Upper lobe of left lung (tissue), 4 donors: ENCODE data around the gene NOM1.

Source experiments
- CTCF ChIP-seq, 6 experiments: fragments of 450-650 bp in 4 of 6; fragments of 200-600 bp in 2 of 6; sonication (generic) in 2 of 6; IDR thresholded peaks; one replicate each; pipeline ENCODE4 v1.5.1; 2016 to 2019; ENCODE audit warnings: antibody characterized with exemption in 6 of 6
- EP300 ChIP-seq, 4 donors: sonication (generic); formaldehyde crosslinking; IDR thresholded peaks; one replicate each; pipeline ENCODE4 v1.5.1; 2017; ENCODE audit warnings: antibody characterized with exemption in 4 of 4, control low read depth in 2 of 4
- POLR2A ChIP-seq, 4 donors: fragments of 450-650 bp; IDR thresholded peaks; one replicate each; pipeline ENCODE4 v1.5.1; 2016 to 2017; ENCODE audit warnings: antibody characterized with exemption in 4 of 4, mild to moderate bottlenecking in 2 of 4
- POLR2AphosphoS5 ChIP-seq, 2 donors: sonication (generic); formaldehyde crosslinking; IDR thresholded peaks; one replicate each; pipeline ENCODE4 v1.5.1; 2017; ENCODE audit warnings: antibody characterized with exemption in 2 of 2

GRCh38 chr7:156979711-156980110 lies 30.2 kb downstream of the NOM1 start:
- TF ChIP-seq POLR2AphosphoS5 (IDR thresholded peaks at IDR 0.05) (no peak), CTCF (IDR thresholded peaks at IDR 0.05) (no peak), POLR2A (IDR thresholded peaks at IDR 0.05) (no peak), EP300 (IDR thresholded peaks at IDR 0.05) (no peak)
